ENCODE results near the gene INTS15. TPM values are rescaled to one million over a fixed set of nuclear protein-coding genes. Genes with fewer than 3 reads are reported as not detected.

The INTS15 gene
- polyA plus RNA-seq, 1 donor from 2014 or later = 36.2 TPM

- Histone ChIP-seq H4K20me1 (ENCODE audit: insufficient read depth) (no peaks in the 10 kb centered on the region), H3K4me3 (ENCODE audit: low read length) (no peak overlapping the region), H3K4me2 (ENCODE audit: low read length) (no peak overlapping the region), H3K79me2 (replicated peaks; ENCODE audit: insufficient read depth, low read length) (no peaks in the 10 kb centered on the region), H2AFZ (ENCODE audit: low read depth, low read length) (no peak overlapping the region), H3K9me3 (ENCODE audit: low read length) (no peaks in the 10 kb centered on the region), H3K9ac (ENCODE audit: low read length) (no peak overlapping the region), H3K27ac (ENCODE audit: low read length) (no peak overlapping the region), H3F3A (ENCODE audit: insufficient read depth, low read length, poor library complexity, severe bottlenecking) (no peaks in the 10 kb centered on the region), H3K36me3 (ENCODE audit: insufficient read depth, low read length) (no peaks in the 10 kb centered on the region), H3K9me2 (ENCODE audit: insufficient read depth, low read length) (no peaks in the 10 kb centered on the region), H3K27me3 (ENCODE audit: insufficient read depth, low read depth, low read length) (no peaks in the 10 kb centered on the region)
- TF ChIP-seq EZH2 (IDR thresholded peaks at IDR 0.05; ENCODE audit: borderline replicate concordance, insufficient read depth, low read length, poor library complexity, severe bottlenecking) = no peak
- TF ChIP-seq SMC3 (conservative IDR thresholded peaks at IDR 0.05; ENCODE audit: poor library complexity) = no peak
- no peak for TF ChIP-seq REST (IDR thresholded peaks at IDR 0.05; ENCODE audit: borderline replicate concordance)
- no peak for TF ChIP-seq MXI1 (conservative IDR thresholded peaks at IDR 0.05; ENCODE audit: poor library complexity, severe bottlenecking)
- no peak for TF ChIP-seq CTCF (IDR thresholded peaks at IDR 0.05; ENCODE audit: poor library complexity, severe bottlenecking)
- TF ChIP-seq TAF1 (IDR thresholded peaks at IDR 0.05; ENCODE audit: low read depth) = no peak
- no peak for TF ChIP-seq POLR2AphosphoS5 (IDR thresholded peaks at IDR 0.05)
- no peak for TF ChIP-seq RAD21 (conservative IDR thresholded peaks at IDR 0.05)
- TF ChIP-seq EP300 (conservative IDR thresholded peaks at IDR 0.05; ENCODE audit: poor library complexity, severe bottlenecking) = no peak
Observed at GRCh38 chr7:6554848-6555247, 35.0 kb upstream of the INTS15 start.

GRCh38 chr7:6556196-6556595 is 33.6 kb upstream of the INTS15 start:
- no peaks in the 10 kb centered on the region for H3K79me2 ChIP-seq (replicated peaks; ENCODE audit: insufficient read depth, low read length)
- no peaks in the 10 kb centered on the region for H3K36me3 ChIP-seq (ENCODE audit: insufficient read depth, low read length)
- TF ChIP-seq RAD21 (conservative IDR thresholded peaks at IDR 0.05) (no peak), CTCF (IDR thresholded peaks at IDR 0.05; ENCODE audit: poor library complexity, severe bottlenecking) (no peak), SMC3 (conservative IDR thresholded peaks at IDR 0.05; ENCODE audit: poor library complexity) (no peak), MXI1 (conservative IDR thresholded peaks at IDR 0.05; ENCODE audit: poor library complexity, severe bottlenecking) (no peak), EZH2 (IDR thresholded peaks at IDR 0.05; ENCODE audit: borderline replicate concordance, insufficient read depth, low read length, poor library complexity, severe bottlenecking) (no peak), POLR2AphosphoS5 (IDR thresholded peaks at IDR 0.05) (no peak), REST (IDR thresholded peaks at IDR 0.05; ENCODE audit: borderline replicate concordance) (no peak), EP300 (conservative IDR thresholded peaks at IDR 0.05; ENCODE audit: poor library complexity, severe bottlenecking) (no peak), TAF1 (IDR thresholded peaks at IDR 0.05; ENCODE audit: low read depth) (no peak)
- H3K4me3 ChIP-seq (ENCODE audit: low read length) = no peak overlapping the region
- no peaks in the 10 kb centered on the region for H4K20me1 ChIP-seq (ENCODE audit: insufficient read depth)
- H3K9me3 ChIP-seq (ENCODE audit: low read length) = no peaks in the 10 kb centered on the region
- H3K4me2 ChIP-seq (ENCODE audit: low read length) = no peak overlapping the region
- H3K9me2 ChIP-seq (ENCODE audit: insufficient read depth, low read length) = no peaks in the 10 kb centered on the region
- no peak overlapping the region for H3K9ac ChIP-seq (ENCODE audit: low read length)
- H3K27ac ChIP-seq (ENCODE audit: low read length) = no peak overlapping the region
- no peaks in the 10 kb centered on the region for H3K27me3 ChIP-seq (ENCODE audit: insufficient read depth, low read depth, low read length)
- no peaks in the 10 kb centered on the region for H3F3A ChIP-seq (ENCODE audit: insufficient read depth, low read length, poor library complexity, severe bottlenecking)
- no peak overlapping the region for H2AFZ ChIP-seq (ENCODE audit: low read depth, low read length)
